Measurements from ENCODE around the gene AGAP1. TPM values are rescaled to one million over a fixed set of nuclear protein-coding genes. Genes with fewer than 3 reads are reported as not detected.

AGAP1 gene
- total RNA-seq, 1 donor from 2014 or later, result 39.4 TPM

DNA sequence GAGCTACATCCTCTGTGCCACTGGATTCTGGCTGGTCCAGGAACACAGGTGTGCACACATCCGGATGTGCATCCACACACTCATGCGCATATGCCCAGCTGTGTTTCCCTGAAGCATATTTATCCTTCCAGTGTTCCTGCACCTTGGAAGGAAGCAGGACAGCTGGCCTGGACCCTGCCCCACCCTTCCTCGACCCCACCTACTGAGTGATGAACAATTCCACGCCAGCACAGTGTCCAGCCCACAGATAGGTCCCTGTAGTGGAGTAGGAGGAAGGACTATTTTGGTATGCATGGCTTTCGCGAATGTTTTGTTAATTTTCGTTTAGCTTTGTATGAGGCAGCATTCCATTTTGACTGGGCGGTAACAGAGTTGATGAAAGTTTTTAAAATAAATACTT lies 211.5 kb downstream of the AGAP1 start:
- TF ChIP-seq, protein P1, sequence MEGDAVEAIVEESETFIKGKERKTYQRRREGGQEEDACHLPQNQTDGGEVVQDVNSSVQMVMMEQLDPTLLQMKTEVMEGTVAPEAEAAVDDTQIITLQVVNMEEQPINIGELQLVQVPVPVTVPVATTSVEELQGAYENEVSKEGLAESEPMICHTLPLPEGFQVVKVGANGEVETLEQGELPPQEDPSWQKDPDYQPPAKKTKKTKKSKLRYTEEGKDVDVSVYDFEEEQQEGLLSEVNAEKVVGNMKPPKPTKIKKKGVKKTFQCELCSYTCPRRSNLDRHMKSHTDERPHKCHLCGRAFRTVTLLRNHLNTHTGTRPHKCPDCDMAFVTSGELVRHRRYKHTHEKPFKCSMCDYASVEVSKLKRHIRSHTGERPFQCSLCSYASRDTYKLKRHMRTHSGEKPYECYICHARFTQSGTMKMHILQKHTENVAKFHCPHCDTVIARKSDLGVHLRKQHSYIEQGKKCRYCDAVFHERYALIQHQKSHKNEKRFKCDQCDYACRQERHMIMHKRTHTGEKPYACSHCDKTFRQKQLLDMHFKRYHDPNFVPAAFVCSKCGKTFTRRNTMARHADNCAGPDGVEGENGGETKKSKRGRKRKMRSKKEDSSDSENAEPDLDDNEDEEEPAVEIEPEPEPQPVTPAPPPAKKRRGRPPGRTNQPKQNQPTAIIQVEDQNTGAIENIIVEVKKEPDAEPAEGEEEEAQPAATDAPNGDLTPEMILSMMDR (IDR thresholded peaks at IDR 0.05; ENCODE audit: insufficient read depth, low read depth, low read length), result no peak
- no peak for TF ChIP-seq EZH2 (IDR thresholded peaks at IDR 0.05; ENCODE audit: insufficient read depth, low read length)
- FAIRE-seq (no peak), DNase-seq (ENCODE audit: low read depth) (no peak)
- Histone ChIP-seq H2AFZ (ENCODE audit: low read depth, low read length) (no peak overlapping the region), H3K4me3 (ENCODE audit: insufficient read depth, low read depth, low read length) (no peak overlapping the region), H3K9me3 (ENCODE audit: insufficient read depth, low read depth, low read length) (no peaks in the 10 kb centered on the region), H3K36me3 (ENCODE audit: insufficient read depth, low read length) (no peaks in the 10 kb centered on the region), H3K27ac (ENCODE audit: low read depth, low read length) (no peak overlapping the region), H3K4me1 (ENCODE audit: insufficient read depth, low read length) (peaks cover 21% of the 10 kb centered on the region), H3K27me3 (ENCODE audit: insufficient read depth, low read length) (no peaks in the 10 kb centered on the region), H4K20me1 (ENCODE audit: insufficient read depth, low read length) (peaks cover 58% of the 10 kb centered on the region), H3K9ac (ENCODE audit: low read length) (no peak overlapping the region), H3K79me2 (ENCODE audit: insufficient read depth, low read length) (peaks cover 6% of the 10 kb centered on the region), H3K4me2 (ENCODE audit: low read length) (no peak overlapping the region)
- Mint-ChIP-seq H3K27me3 (ENCODE audit: low read depth, unreplicated experiment) (no peaks in the 10 kb centered on the region), H3K36me3 (ENCODE audit: low read depth, unreplicated experiment) (peaks cover 1% of the 10 kb centered on the region), H3K4me1 (ENCODE audit: low read depth, unreplicated experiment) (peaks cover 32% of the 10 kb centered on the region), H3K9me3 (ENCODE audit: unreplicated experiment) (peaks cover 1% of the 10 kb centered on the region), H3K27ac (ENCODE audit: unreplicated experiment) (no peak overlapping the region), H3K4me3 (ENCODE audit: unreplicated experiment) (no peak overlapping the region)

DNA sequence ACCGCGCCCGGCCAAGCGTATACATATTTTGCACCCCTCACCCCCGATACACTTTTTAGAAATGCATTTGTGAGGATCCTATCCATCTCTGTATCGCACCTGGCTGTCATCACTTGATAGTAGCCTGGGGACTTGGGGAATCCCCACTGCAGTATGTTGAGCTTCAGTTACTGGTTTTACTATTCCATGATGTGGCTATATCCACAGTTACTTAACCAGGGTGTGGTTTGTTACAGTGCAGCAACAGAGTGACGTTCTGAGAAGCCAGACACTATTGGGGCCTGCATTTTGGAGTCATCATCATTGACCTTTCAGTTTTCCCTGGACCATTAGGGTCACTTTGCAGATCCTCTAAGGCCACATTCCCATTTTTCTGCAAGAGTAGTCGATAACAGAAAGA lies 212.7 kb downstream of the AGAP1 start:
- DNase-seq (ENCODE audit: low read depth) (no peak), FAIRE-seq (no peak)
- no peak overlapping the region for H3K4me3 Mint-ChIP-seq (ENCODE audit: unreplicated experiment)
- H3K9me3 Mint-ChIP-seq (ENCODE audit: unreplicated experiment), result peaks cover 1% of the 10 kb centered on the region
- peaks cover 35% of the 10 kb centered on the region for H3K4me1 Mint-ChIP-seq (ENCODE audit: low read depth, unreplicated experiment)
- Histone ChIP-seq H3K9me3 (ENCODE audit: insufficient read depth, low read depth, low read length) (no peaks in the 10 kb centered on the region), H4K20me1 (ENCODE audit: insufficient read depth, low read length) (peaks cover 52% of the 10 kb centered on the region), H3K4me3 (ENCODE audit: insufficient read depth, low read depth, low read length) (no peak overlapping the region), H3K9ac (ENCODE audit: low read length) (no peak overlapping the region), H3K36me3 (ENCODE audit: insufficient read depth, low read length) (no peaks in the 10 kb centered on the region), H3K4me2 (ENCODE audit: low read length) (no peak overlapping the region), H3K4me1 (ENCODE audit: insufficient read depth, low read length) (peaks cover 24% of the 10 kb centered on the region), H3K79me2 (ENCODE audit: insufficient read depth, low read length) (peaks cover 4% of the 10 kb centered on the region), H3K27ac (ENCODE audit: low read depth, low read length) (no peak overlapping the region), H3K27me3 (ENCODE audit: insufficient read depth, low read length) (no peaks in the 10 kb centered on the region), H2AFZ (ENCODE audit: low read depth, low read length) (no peak overlapping the region)
- no peak overlapping the region for H3K27ac Mint-ChIP-seq (ENCODE audit: unreplicated experiment)
- peaks cover 4% of the 10 kb centered on the region for H3K36me3 Mint-ChIP-seq (ENCODE audit: low read depth, unreplicated experiment)
- no peaks in the 10 kb centered on the region for H3K27me3 Mint-ChIP-seq (ENCODE audit: low read depth, unreplicated experiment)
- no peak for TF ChIP-seq EZH2 (IDR thresholded peaks at IDR 0.05; ENCODE audit: insufficient read depth, low read length)
- TF ChIP-seq, protein P1 (IDR thresholded peaks at IDR 0.05; ENCODE audit: insufficient read depth, low read depth, low read length), result no peak

DNA sequence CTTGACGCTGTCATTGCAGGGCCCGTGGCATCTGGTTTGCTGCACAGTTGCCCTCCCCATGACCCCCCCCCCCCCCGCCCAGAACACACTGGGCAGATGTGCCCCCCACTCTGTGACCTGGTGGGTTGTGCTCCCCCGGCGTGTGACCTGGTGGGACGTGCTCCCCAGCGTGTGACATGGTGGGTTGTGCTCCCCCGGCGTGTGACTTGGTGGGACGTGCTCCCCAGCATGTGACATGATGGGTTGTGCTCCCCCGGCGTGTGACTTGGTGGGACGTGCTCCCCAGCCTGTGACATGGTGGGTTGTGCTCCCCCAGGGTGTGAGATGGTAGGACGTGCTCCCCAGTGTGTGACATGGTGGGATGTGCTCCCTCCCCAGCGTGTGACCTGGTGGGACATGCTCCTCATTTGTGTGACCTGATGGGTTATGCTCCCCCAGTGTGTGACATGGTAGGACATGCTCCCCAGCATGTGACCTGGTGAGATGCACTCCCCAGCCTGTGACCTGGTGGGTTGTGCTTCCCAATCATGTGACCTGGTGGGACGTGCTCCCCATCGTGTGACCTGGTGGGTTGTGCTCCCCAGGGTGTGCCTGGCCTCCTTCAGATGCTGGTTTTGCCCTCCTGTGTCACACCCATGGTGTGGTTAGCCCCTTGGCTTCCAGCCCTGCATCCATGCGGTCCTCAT lies 213.7 kb downstream of the AGAP1 start:
- Histone ChIP-seq H3K4me3 (ENCODE audit: insufficient read depth, low read depth, low read length) (no peak overlapping the region), H3K27ac (ENCODE audit: low read depth, low read length) (no peak overlapping the region), H4K20me1 (ENCODE audit: insufficient read depth, low read length) (peaks cover 47% of the 10 kb centered on the region), H3K9me3 (ENCODE audit: insufficient read depth, low read depth, low read length) (no peaks in the 10 kb centered on the region), H3K4me1 (ENCODE audit: insufficient read depth, low read length) (peaks cover 22% of the 10 kb centered on the region), H3K36me3 (ENCODE audit: insufficient read depth, low read length) (no peaks in the 10 kb centered on the region), H3K9ac (ENCODE audit: low read length) (no peak overlapping the region), H2AFZ (ENCODE audit: low read depth, low read length) (no peak overlapping the region), H3K27me3 (ENCODE audit: insufficient read depth, low read length) (no peaks in the 10 kb centered on the region), H3K79me2 (ENCODE audit: insufficient read depth, low read length) (peaks cover 4% of the 10 kb centered on the region), H3K4me2 (ENCODE audit: low read length) (no peak overlapping the region)
- Mint-ChIP-seq H3K27ac (ENCODE audit: unreplicated experiment) (peak overlapping the region; percentile 34), H3K36me3 (ENCODE audit: low read depth, unreplicated experiment) (peaks cover 4% of the 10 kb centered on the region), H3K27me3 (ENCODE audit: low read depth, unreplicated experiment) (no peaks in the 10 kb centered on the region), H3K9me3 (ENCODE audit: unreplicated experiment) (peaks cover 1% of the 10 kb centered on the region), H3K4me1 (ENCODE audit: low read depth, unreplicated experiment) (peaks cover 27% of the 10 kb centered on the region), H3K4me3 (ENCODE audit: unreplicated experiment) (no peak overlapping the region)
- TF ChIP-seq, protein P1 (IDR thresholded peaks at IDR 0.05; ENCODE audit: insufficient read depth, low read depth, low read length), result no peak
- no peak for TF ChIP-seq EZH2 (IDR thresholded peaks at IDR 0.05; ENCODE audit: insufficient read depth, low read length)
- DNase-seq (ENCODE audit: low read depth), result no peak
- FAIRE-seq, result no peak
